ENCODE results near the gene AUTS2.

Gene AUTS2

GRCh38 chr7:70239918-70240317 lies 641.6 kb downstream of the AUTS2 start:
- Histone ChIP-seq H3K4me3 (replicated peaks; ENCODE audit: insufficient read depth, low read length) (no peak overlapping the region), H3K27me3 (ENCODE audit: insufficient read depth, poor library complexity, severe bottlenecking) (no peaks in the 10 kb centered on the region), H3K27ac (replicated peaks) (no peak overlapping the region)
- TF ChIP-seq, protein P1, sequence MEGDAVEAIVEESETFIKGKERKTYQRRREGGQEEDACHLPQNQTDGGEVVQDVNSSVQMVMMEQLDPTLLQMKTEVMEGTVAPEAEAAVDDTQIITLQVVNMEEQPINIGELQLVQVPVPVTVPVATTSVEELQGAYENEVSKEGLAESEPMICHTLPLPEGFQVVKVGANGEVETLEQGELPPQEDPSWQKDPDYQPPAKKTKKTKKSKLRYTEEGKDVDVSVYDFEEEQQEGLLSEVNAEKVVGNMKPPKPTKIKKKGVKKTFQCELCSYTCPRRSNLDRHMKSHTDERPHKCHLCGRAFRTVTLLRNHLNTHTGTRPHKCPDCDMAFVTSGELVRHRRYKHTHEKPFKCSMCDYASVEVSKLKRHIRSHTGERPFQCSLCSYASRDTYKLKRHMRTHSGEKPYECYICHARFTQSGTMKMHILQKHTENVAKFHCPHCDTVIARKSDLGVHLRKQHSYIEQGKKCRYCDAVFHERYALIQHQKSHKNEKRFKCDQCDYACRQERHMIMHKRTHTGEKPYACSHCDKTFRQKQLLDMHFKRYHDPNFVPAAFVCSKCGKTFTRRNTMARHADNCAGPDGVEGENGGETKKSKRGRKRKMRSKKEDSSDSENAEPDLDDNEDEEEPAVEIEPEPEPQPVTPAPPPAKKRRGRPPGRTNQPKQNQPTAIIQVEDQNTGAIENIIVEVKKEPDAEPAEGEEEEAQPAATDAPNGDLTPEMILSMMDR (IDR thresholded peaks at IDR 0.05; ENCODE audit: insufficient read depth, low read length) = no peak
- TF ChIP-seq, protein P2, sequence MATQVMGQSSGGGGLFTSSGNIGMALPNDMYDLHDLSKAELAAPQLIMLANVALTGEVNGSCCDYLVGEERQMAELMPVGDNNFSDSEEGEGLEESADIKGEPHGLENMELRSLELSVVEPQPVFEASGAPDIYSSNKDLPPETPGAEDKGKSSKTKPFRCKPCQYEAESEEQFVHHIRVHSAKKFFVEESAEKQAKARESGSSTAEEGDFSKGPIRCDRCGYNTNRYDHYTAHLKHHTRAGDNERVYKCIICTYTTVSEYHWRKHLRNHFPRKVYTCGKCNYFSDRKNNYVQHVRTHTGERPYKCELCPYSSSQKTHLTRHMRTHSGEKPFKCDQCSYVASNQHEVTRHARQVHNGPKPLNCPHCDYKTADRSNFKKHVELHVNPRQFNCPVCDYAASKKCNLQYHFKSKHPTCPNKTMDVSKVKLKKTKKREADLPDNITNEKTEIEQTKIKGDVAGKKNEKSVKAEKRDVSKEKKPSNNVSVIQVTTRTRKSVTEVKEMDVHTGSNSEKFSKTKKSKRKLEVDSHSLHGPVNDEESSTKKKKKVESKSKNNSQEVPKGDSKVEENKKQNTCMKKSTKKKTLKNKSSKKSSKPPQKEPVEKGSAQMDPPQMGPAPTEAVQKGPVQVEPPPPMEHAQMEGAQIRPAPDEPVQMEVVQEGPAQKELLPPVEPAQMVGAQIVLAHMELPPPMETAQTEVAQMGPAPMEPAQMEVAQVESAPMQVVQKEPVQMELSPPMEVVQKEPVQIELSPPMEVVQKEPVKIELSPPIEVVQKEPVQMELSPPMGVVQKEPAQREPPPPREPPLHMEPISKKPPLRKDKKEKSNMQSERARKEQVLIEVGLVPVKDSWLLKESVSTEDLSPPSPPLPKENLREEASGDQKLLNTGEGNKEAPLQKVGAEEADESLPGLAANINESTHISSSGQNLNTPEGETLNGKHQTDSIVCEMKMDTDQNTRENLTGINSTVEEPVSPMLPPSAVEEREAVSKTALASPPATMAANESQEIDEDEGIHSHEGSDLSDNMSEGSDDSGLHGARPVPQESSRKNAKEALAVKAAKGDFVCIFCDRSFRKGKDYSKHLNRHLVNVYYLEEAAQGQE (IDR thresholded peaks at IDR 0.05; ENCODE audit: insufficient replicate concordance, low read depth) = no peak
- TF ChIP-seq POLR2AphosphoS5 (IDR thresholded peaks at IDR 0.05; ENCODE audit: low read depth) (no peak), GABPA (IDR thresholded peaks at IDR 0.05; ENCODE audit: low read depth) (no peak), SPI1 (IDR thresholded peaks at IDR 0.05; ENCODE audit: borderline replicate concordance, low read depth) (no peak)
- DNase-seq (ENCODE audit: low read depth in 1 of 2, low spot score in 1 of 2) = no peak

GRCh38 chr7:70240873-70241272 lies 642.6 kb downstream of the AUTS2 start:
- Histone ChIP-seq H3K27me3 (ENCODE audit: insufficient read depth, poor library complexity, severe bottlenecking) (no peaks in the 10 kb centered on the region), H3K4me3 (replicated peaks; ENCODE audit: insufficient read depth, low read length) (no peak overlapping the region), H3K27ac (replicated peaks) (no peak overlapping the region)
- TF ChIP-seq, protein P1 (IDR thresholded peaks at IDR 0.05; ENCODE audit: insufficient read depth, low read length) = no peak
- TF ChIP-seq SPI1 (IDR thresholded peaks at IDR 0.05; ENCODE audit: borderline replicate concordance, low read depth) = no peak
- TF ChIP-seq GABPA (IDR thresholded peaks at IDR 0.05; ENCODE audit: low read depth) = no peak
- TF ChIP-seq, protein P2 (IDR thresholded peaks at IDR 0.05; ENCODE audit: insufficient replicate concordance, low read depth) = no peak
- no peak for TF ChIP-seq POLR2AphosphoS5 (IDR thresholded peaks at IDR 0.05; ENCODE audit: low read depth)
- no peak for DNase-seq (ENCODE audit: low read depth in 1 of 2, low spot score in 1 of 2)

- no peak overlapping the region for H3K27ac ChIP-seq (replicated peaks)
- DNase-seq (ENCODE audit: low read depth in 1 of 2, low spot score in 1 of 2) = no peak
- no peak for TF ChIP-seq SPI1 (IDR thresholded peaks at IDR 0.05; ENCODE audit: borderline replicate concordance, low read depth)
- TF ChIP-seq POLR2AphosphoS5 (IDR thresholded peaks at IDR 0.05; ENCODE audit: low read depth) = no peak
- TF ChIP-seq GABPA (IDR thresholded peaks at IDR 0.05; ENCODE audit: low read depth) = no peak
- TF ChIP-seq, protein P2 (IDR thresholded peaks at IDR 0.05; ENCODE audit: insufficient replicate concordance, low read depth) = no peak
- TF ChIP-seq, protein P1 (IDR thresholded peaks at IDR 0.05; ENCODE audit: insufficient read depth, low read length) = no peak
- no peaks in the 10 kb centered on the region for H3K27me3 ChIP-seq (ENCODE audit: insufficient read depth, poor library complexity, severe bottlenecking)
- H3K4me3 ChIP-seq (replicated peaks; ENCODE audit: insufficient read depth, low read length) = no peak overlapping the region
Measured at GRCh38 chr7:70241536-70242175, 643.4 kb downstream of the AUTS2 start.

Measured in HL-60 (cell line).